IMR-90 (cell line): ENCODE data around the gene SLX4. TPM values are rescaled to one million over a fixed set of nuclear protein-coding genes. Genes with fewer than 3 reads are reported as not detected.

Source experiments
- ATAC-seq: fragments of 200-7000 bp; cut with Tn5 transposase; 2 replicates; pipeline ENCODE4 v1.9.1; 2020; ENCODE audit warnings: low read depth, mild to moderate bottlenecking, moderate library complexity
- BruUV-seq: library from RNA; stranded (reverse); fragments of 400-500 nt; replicated peaks from 2 replicates; lab custom pipeline; 2021; lab: Mats Ljungman, UMichigan
- CTCF ChIA-PET: fragments of 300-600 bp; formaldehyde crosslinking; extraction: SDS; loops from one replicate; lab custom pipeline; 2021; ENCODE audit warnings: antibody characterized with exemption; lab: Yijun Ruan, JAX
- POLR2A ChIA-PET: fragments of 300-600 bp; sonication (Branson Sonifier 250); formaldehyde crosslinking; loops from one replicate; lab custom pipeline; 2022; ENCODE audit warnings: antibody characterized with exemption; ENCODE audit not compliant: unreplicated experiment; lab: Charles Lee
- DNase-seq: peaks from one replicate; pipeline ENCODE4 v3.0.0; 2013
- H2AFZ ChIP-seq: replicated peaks from 2 replicates; pipeline ENCODE3; 2013; ENCODE audit warnings: low read length, mild to moderate bottlenecking; ENCODE audit not compliant: poor library complexity
- H2AK5ac ChIP-seq: 2 replicates; pipeline ENCODE4 v1.6.1; 2013; ENCODE audit warnings: low read depth, low read length, inconsistent platforms
- H2AK9ac ChIP-seq: replicated peaks from 2 replicates; pipeline ENCODE3; 2013; ENCODE audit warnings: mild to moderate bottlenecking, low read depth, low read length, moderate library complexity; ENCODE audit not compliant: poor library complexity
- H2BK120ac ChIP-seq: 2 replicates; pipeline ENCODE4 v1.6.1; 2013; ENCODE audit warnings: low read depth, low read length, inconsistent platforms
- H2BK15ac ChIP-seq: 3 replicates; pipeline ENCODE4 v1.6.1; 2013; ENCODE audit warnings: low read depth, low read length, inconsistent platforms
- H2BK20ac ChIP-seq: 2 replicates; pipeline ENCODE4 v1.6.1; 2013; ENCODE audit warnings: low read depth, mild to moderate bottlenecking, inconsistent platforms, low read length, moderate library complexity
- H2BK5ac ChIP-seq: 2 replicates; pipeline ENCODE4 v1.6.1; 2013; ENCODE audit warnings: mild to moderate bottlenecking, low read depth, low read length, inconsistent platforms; ENCODE audit not compliant: poor library complexity, severe bottlenecking
- H3K14ac ChIP-seq: replicated peaks from 2 replicates; pipeline ENCODE4 v1.6.1; 2013; ENCODE audit warnings: low read depth, low read length, inconsistent platforms
- H3K18ac ChIP-seq: 2 replicates; pipeline ENCODE4 v1.6.1; 2013; ENCODE audit warnings: low read depth, low read length, control low read depth
- H3K23ac ChIP-seq: 2 replicates; pipeline ENCODE4 v1.6.1; 2013; ENCODE audit warnings: low read depth, low read length, inconsistent platforms
- H3K27ac ChIP-seq: 2 replicates; pipeline ENCODE4 v1.5.1; 2013; ENCODE audit warnings: mild to moderate bottlenecking, control low read depth, low read length; ENCODE audit not compliant: insufficient read depth
- H3K27me3 ChIP-seq: 2 replicates; pipeline ENCODE4 v1.6.1; 2013; ENCODE audit warnings: low read length; ENCODE audit not compliant: control insufficient read depth, insufficient read depth
- H3K36me3 ChIP-seq: 2 replicates; pipeline ENCODE4 v1.6.1; 2013; ENCODE audit warnings: low read length, mixed read lengths; ENCODE audit not compliant: control insufficient read depth, insufficient read depth
- H3K4ac ChIP-seq: 2 replicates; pipeline ENCODE4 v1.6.1; 2013; ENCODE audit warnings: low read depth, low read length, inconsistent platforms
- H3K4me1 ChIP-seq: 2 replicates; pipeline ENCODE4 v1.6.1; 2013; ENCODE audit warnings: low read length, mixed read lengths; ENCODE audit not compliant: control insufficient read depth, insufficient read depth
- H3K4me2 ChIP-seq: 2 replicates; pipeline ENCODE4 v1.6.1; 2013; ENCODE audit warnings: low read depth, mild to moderate bottlenecking, control low read depth, low read length, moderate library complexity
- H3K4me3 ChIP-seq: 2 replicates; pipeline ENCODE4 v1.5.1; 2013; ENCODE audit warnings: low read depth, mild to moderate bottlenecking, control low read depth, low read length, moderate library complexity; ENCODE audit not compliant: insufficient read depth
- H3K56ac ChIP-seq: 2 replicates; pipeline ENCODE4 v1.6.1; 2013; ENCODE audit warnings: low read length, inconsistent platforms; ENCODE audit not compliant: insufficient read depth; ENCODE audit errors: extremely low read depth
- H3K79me1 ChIP-seq, 2 experiments: 2 replicates each; pipeline ENCODE4 v1.6.1; 2013; ENCODE audit warnings: low read length in 2 of 2, inconsistent platforms in 1 of 2, low read depth in 1 of 2
- H3K9ac ChIP-seq: 2 replicates; pipeline ENCODE4 v1.6.1; 2013; ENCODE audit warnings: low read depth, low read length, control low read depth
- H3K9me1 ChIP-seq: 2 replicates; pipeline ENCODE4 v1.6.1; 2013; ENCODE audit warnings: low read length, inconsistent platforms; ENCODE audit not compliant: insufficient read depth
- H3K9me3 ChIP-seq: 2 replicates; pipeline ENCODE4 v1.6.1; 2013; ENCODE audit warnings: low read length; ENCODE audit not compliant: control insufficient read depth, insufficient read depth
- H4K20me1 ChIP-seq: 2 replicates; pipeline ENCODE4 v1.6.1; 2013; ENCODE audit warnings: low read length, inconsistent platforms; ENCODE audit not compliant: insufficient read depth
- H4K5ac ChIP-seq: 2 replicates; pipeline ENCODE4 v1.6.1; 2013; ENCODE audit warnings: mild to moderate bottlenecking, low read depth, low read length, control low read depth
- H4K8ac ChIP-seq, 2 experiments: 2 replicates each; pipeline ENCODE4 v1.6.1; 2013; ENCODE audit warnings: low read depth in 2 of 2, low read length in 2 of 2, control low read depth in 1 of 2, inconsistent platforms in 1 of 2
- H4K91ac ChIP-seq: 2 replicates; pipeline ENCODE4 v1.6.1; 2013; ENCODE audit warnings: low read depth, low read length, inconsistent platforms; ENCODE audit not compliant: insufficient read depth
- BHLHE40 ChIP-seq: fragments of 150-350 bp; IDR thresholded peaks from 2 replicates; pipeline ENCODE4 v1.6.1; 2016; ENCODE audit warnings: mild to moderate bottlenecking, low read depth, low read length
- CEBPB ChIP-seq: IDR thresholded peaks from 2 replicates; pipeline ENCODE4 v1.6.1; 2012; ENCODE audit warnings: low read depth, low read length, improper control_type of control experiment
- CHD1 ChIP-seq: IDR thresholded peaks from 2 replicates; pipeline ENCODE4 v1.6.1; 2012; ENCODE audit warnings: low read depth, low read length, improper control_type of control experiment
- FOS ChIP-seq: fragments of 150-350 bp; IDR thresholded peaks from 2 replicates; pipeline ENCODE4 v1.6.1; 2016; ENCODE audit warnings: low read depth, low read length
- MAFK ChIP-seq: IDR thresholded peaks from 2 replicates; pipeline ENCODE4 v1.6.1; 2012; ENCODE audit warnings: low read depth, low read length, improper control_type of control experiment
- MAZ ChIP-seq: IDR thresholded peaks from 2 replicates; pipeline ENCODE4 v1.6.1; 2012; ENCODE audit warnings: low read depth, mild to moderate bottlenecking, low read length, improper control_type of control experiment, moderate library complexity, borderline replicate concordance
- MXI1 ChIP-seq: IDR thresholded peaks from 2 replicates; pipeline ENCODE4 v1.6.1; 2012; ENCODE audit warnings: low read depth, mild to moderate bottlenecking, low read length, moderate library complexity, borderline replicate concordance
- NFE2L2 ChIP-seq: fragments of 150-350 bp; IDR thresholded peaks from 2 replicates; pipeline ENCODE4 v1.6.1; 2016; ENCODE audit warnings: low read depth, mild to moderate bottlenecking, low read length
- POLR2A ChIP-seq: IDR thresholded peaks from 2 replicates; pipeline ENCODE4 v1.6.1; 2012; ENCODE audit warnings: mild to moderate bottlenecking, low read depth, low read length
- RAD21 ChIP-seq: IDR thresholded peaks from 2 replicates; pipeline ENCODE4 v1.6.1; 2012; ENCODE audit warnings: low read length, improper control_type of control experiment
- RCOR1 ChIP-seq: IDR thresholded peaks from 2 replicates; pipeline ENCODE4 v1.6.1; 2012; ENCODE audit warnings: mild to moderate bottlenecking, low read length, improper control_type of control experiment; ENCODE audit not compliant: insufficient replicate concordance
- RFX5 ChIP-seq: IDR thresholded peaks from 2 replicates; pipeline ENCODE4 v1.8.0; 2012; ENCODE audit warnings: low read depth, mild to moderate bottlenecking, low read length, moderate library complexity
- SMC3 ChIP-seq: fragments of 150-350 bp; IDR thresholded peaks from 2 replicates; pipeline ENCODE4 v1.6.1; 2016; ENCODE audit warnings: low read depth, mild to moderate bottlenecking, antibody characterized with exemption, low read length, moderate library complexity
- USF2 ChIP-seq: fragments of 150-350 bp; IDR thresholded peaks from 2 replicates; pipeline ENCODE4 v1.6.1; 2017; ENCODE audit warnings: mild to moderate bottlenecking, antibody characterized with exemption, low read length, low read depth
- WGBS, 2 experiments: methylation state at CpG; one replicate each; pipeline versions ENCODE4 v1.1.5 to v1.1.7; 2013; ENCODE audit warnings: missing lambda C conversion rate in 2 of 2; ENCODE audit not compliant: insufficient read length in 1 of 2; ENCODE audit errors: extremely low coverage in 2 of 2; 5-methylcytosine and 5-hydroxymethylcytosine counted together
- dilution Hi-C: fragments of 300-500 bp; cut with HindIII; formaldehyde crosslinking; loops from one replicate; pipeline ENCODE4 v1.14.3; 2018; ENCODE audit warnings: low sequenced_read_pairs; ENCODE audit not compliant: unreplicated experiment
- in situ Hi-C: fragments of 300-500 bp; cut with MboI; formaldehyde crosslinking; loops from 3 replicates; pipeline ENCODE4 v1.14.3; 2019; ENCODE audit warnings: low sequenced_read_pairs, inconsistent platforms, mixed read lengths
- intact Hi-C: fragments of 100-400 bp; cut with micrococcal nuclease; formaldehyde crosslinking; loops from 2 replicates; pipeline ENCODE4 v1.10.0; 2022
- polyA plus RNA-seq, 3 experiments: library from polyadenylated mRNA; depleted of rRNA; stranded (reverse); fragments of >200 nt; gene quantifications; 2 replicates each; pipeline ENCODE4 v1.2.3, GENCODE V29; 2012; ENCODE audit warnings: low replicate concordance in 1 of 3
- total RNA-seq: library from RNA; depleted of rRNA; stranded (reverse); fragments of >200 nt; gene quantifications from 2 replicates; pipeline ENCODE4 v1.2.3, GENCODE V29; 2012
- TF ChIP-seq, protein P1 (sequence below): conservative IDR thresholded peaks from 2 replicates; pipeline ENCODE4 v1.5.1; 2012; ENCODE audit warnings: mild to moderate bottlenecking, low read depth, low read length, improper control_type of control experiment
- TF ChIP-seq, protein P2 (sequence below): fragments of 150-350 bp; IDR thresholded peaks from 2 replicates; pipeline ENCODE4 v1.6.1; 2016; ENCODE audit warnings: low read depth, mild to moderate bottlenecking, low read length, moderate library complexity, borderline replicate concordance

The SLX4 gene
- total and polyA plus RNA-seq, 2 of the 4 experiments (the other 2 are of a cell fraction) = 1.3 to 3.1 TPM

- CTCF ChIA-PET = no interaction called here
Observed at GRCh38 chr16:3583303-3584038, 27.9 kb downstream of the SLX4 start.

More at GRCh38 chr16:3583303-3584038, 27.9 kb downstream of the SLX4 start:
- intact Hi-C loops = no loop called here
- Histone ChIP-seq H4K5ac (no peak overlapping the region), H3K4ac (no peak overlapping the region), H2AK9ac (no peak overlapping the region), H3K4me2 (no peak overlapping the region), H2BK15ac (no peak overlapping the region), H3K9me1 (no peaks in the 10 kb centered on the region), H3K9me3 (no peaks in the 10 kb centered on the region), H3K56ac (no peak overlapping the region), H3K36me3 (peaks cover 15% of the 10 kb centered on the region), H3K14ac (no peak overlapping the region), H3K4me3 (no peak overlapping the region), H2AFZ (no peak overlapping the region), H4K91ac (no peak overlapping the region), H3K23ac (no peak overlapping the region), H2BK5ac (no peak overlapping the region), H3K79me1 (no peaks in the 10 kb centered on the region), H3K27me3 (no peaks in the 10 kb centered on the region), H3K4me1 (no peaks in the 10 kb centered on the region; the same call in 1 of the 2 replicates), H2BK20ac (no peak overlapping the region), H2BK120ac (no peak overlapping the region), H3K9ac (no peak overlapping the region), H3K27ac (no peak overlapping the region), H2AK5ac (no peak overlapping the region), H4K8ac (no peak overlapping the region), H4K20me1 (no peaks in the 10 kb centered on the region), H3K18ac (no peak overlapping the region)
- POLR2A ChIA-PET = no interaction called here
- WGBS, 2 experiments = 97% methylated on average over 8 of the region's 16 CpGs; no CpG with 5 or more reads in 1 of the 2 experiments
- in situ Hi-C loops = no loop called here
- TF ChIP-seq MXI1 (no peak), MAZ (no peak), CHD1 (no peak), BHLHE40 (no peak), POLR2A (no peak), USF2 (no peak), FOS (no peak), RFX5 (no peak), NFE2L2 (no peak), CEBPB (no peak), SMC3 (no peak), MAFK (no peak), RAD21 (no peak), RCOR1 (no peak)
- TF ChIP-seq, protein P1, sequence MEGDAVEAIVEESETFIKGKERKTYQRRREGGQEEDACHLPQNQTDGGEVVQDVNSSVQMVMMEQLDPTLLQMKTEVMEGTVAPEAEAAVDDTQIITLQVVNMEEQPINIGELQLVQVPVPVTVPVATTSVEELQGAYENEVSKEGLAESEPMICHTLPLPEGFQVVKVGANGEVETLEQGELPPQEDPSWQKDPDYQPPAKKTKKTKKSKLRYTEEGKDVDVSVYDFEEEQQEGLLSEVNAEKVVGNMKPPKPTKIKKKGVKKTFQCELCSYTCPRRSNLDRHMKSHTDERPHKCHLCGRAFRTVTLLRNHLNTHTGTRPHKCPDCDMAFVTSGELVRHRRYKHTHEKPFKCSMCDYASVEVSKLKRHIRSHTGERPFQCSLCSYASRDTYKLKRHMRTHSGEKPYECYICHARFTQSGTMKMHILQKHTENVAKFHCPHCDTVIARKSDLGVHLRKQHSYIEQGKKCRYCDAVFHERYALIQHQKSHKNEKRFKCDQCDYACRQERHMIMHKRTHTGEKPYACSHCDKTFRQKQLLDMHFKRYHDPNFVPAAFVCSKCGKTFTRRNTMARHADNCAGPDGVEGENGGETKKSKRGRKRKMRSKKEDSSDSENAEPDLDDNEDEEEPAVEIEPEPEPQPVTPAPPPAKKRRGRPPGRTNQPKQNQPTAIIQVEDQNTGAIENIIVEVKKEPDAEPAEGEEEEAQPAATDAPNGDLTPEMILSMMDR = no peak
- TF ChIP-seq, protein P2, sequence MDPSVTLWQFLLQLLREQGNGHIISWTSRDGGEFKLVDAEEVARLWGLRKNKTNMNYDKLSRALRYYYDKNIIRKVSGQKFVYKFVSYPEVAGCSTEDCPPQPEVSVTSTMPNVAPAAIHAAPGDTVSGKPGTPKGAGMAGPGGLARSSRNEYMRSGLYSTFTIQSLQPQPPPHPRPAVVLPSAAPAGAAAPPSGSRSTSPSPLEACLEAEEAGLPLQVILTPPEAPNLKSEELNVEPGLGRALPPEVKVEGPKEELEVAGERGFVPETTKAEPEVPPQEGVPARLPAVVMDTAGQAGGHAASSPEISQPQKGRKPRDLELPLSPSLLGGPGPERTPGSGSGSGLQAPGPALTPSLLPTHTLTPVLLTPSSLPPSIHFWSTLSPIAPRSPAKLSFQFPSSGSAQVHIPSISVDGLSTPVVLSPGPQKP = no peak
- DNase-seq = no peak
- ATAC-seq = no peak
- no TSS peak for BruUV-seq
- dilution Hi-C loops = no loop called here
